GM18909 (cell line): ENCODE data around the gene IGSF6.
"Not testable (repeated sequence)": the region's sequence is repeated elsewhere in the genome, so short reads cannot be mapped to it uniquely, and the experiment has no call there.

ENCODE experiments used
- ATAC-seq: cut with Tn5 transposase; IDR thresholded peaks from one replicate; pipeline ENCODE4 v1.9.1; 2021; ENCODE audit warnings: mild to moderate bottlenecking; ENCODE audit not compliant: unreplicated experiment, poor library complexity

The IGSF6 gene

DNA sequence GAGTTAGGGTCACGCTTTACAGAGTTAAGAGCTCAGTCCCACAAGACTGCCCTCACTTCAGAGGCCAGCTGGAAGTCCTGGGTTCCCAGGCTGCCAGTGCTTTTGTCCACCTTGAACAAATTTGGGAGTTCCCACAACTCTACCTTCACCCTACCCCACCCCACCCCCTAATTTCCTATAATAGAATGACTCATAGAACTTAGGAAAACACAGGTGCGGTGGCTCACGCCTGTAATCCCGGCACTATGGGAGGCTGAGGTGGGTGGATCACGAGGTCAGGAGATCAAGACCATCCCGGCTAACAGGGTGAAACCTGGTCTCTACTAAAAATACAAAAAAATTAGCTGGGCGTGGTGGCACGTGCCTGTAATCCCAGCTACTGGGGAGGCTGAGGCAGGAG, 46.6 kb downstream of the IGSF6 start:
- ATAC-seq = not testable (repeated sequence)

- ATAC-seq = no peak
Observed at GRCh38 chr16:21603928-21604327, 48.5 kb downstream of the IGSF6 start.

DNA sequence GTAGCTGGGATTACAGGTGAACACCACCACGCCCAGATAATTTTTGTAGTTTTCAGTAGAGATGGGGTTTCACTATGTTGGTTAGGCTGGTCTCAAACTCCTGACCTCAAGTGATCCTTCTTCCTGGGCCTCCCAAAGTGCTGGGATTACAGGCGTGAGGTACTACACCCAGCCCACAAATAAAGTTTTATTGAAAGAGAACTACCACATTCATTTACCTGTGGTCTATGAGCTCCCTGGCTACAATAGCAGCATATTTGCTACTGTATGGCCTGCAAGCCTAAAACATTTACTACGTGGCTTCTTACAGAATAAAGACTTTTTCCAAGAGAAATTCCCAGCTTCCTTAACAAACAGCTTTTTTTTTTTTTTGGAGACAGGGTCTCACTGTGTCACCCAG, 49.6 kb downstream of the IGSF6 start:
- ATAC-seq = no peak

GRCh38 chr16:21600031-21600773, 52.2 kb downstream of the IGSF6 start:
- ATAC-seq = peak; percentile 30

- ATAC-seq = peak; percentile 87
Observed at GRCh38 chr16:21599122-21600030, 53.0 kb downstream of the IGSF6 start, which contains the start of gene METTL9. Gene METTL9, plus strand, starts transcription at chr16:21599577. Its CDS starts 157 bp downstream, at chr16:21599734.

DNA sequence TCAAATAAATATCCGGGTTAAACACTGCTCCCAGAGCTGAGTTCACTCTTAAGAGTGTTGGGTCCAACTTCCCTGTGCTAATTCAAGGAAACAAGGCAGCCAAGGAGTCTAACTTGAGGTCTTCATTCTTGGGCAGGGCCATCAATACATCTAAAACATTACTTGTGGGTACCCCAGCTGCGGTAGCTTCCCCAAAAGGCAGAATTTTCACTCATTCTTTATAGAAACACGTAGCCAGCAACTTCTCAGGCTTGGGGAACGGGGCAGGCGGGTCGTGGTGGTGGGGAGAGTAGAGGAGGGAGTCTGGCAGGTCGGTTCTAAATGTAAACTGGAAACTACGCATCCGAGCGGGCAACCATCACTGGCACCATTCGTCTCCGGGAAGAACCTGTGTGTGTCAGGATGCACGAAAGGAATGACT, 53.7 kb downstream of the IGSF6 start:
- no peak for ATAC-seq

DNA sequence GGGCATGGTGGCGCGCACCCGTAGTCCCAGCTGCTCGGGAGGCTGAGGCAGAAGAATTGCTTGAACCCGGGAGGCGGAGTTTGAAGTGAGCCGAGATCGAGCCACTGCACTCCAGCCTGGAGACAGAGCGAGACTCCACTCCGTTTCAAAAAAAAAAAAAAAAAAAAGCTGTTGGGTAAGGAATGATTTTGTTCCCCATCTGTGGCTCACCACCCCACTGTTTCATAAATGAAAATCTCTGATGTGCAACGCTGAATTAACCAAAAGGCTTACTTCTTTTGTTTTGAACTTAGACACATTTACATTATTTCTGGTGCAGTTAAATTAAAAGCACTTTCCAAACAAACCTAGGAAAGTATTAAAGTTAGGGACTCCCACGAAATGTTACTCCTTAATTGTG, 54.2 kb downstream of the IGSF6 start:
- no peak for ATAC-seq

GRCh38 chr16:21597561-21598030, 54.8 kb downstream of the IGSF6 start:
- no peak for ATAC-seq

- ATAC-seq = no peak
Observed at GRCh38 chr16:21593530-21594289, 58.7 kb downstream of the IGSF6 start.

GRCh38 chr16:21592191-21592590, 60.2 kb downstream of the IGSF6 start:
- no peak for ATAC-seq

DNA sequence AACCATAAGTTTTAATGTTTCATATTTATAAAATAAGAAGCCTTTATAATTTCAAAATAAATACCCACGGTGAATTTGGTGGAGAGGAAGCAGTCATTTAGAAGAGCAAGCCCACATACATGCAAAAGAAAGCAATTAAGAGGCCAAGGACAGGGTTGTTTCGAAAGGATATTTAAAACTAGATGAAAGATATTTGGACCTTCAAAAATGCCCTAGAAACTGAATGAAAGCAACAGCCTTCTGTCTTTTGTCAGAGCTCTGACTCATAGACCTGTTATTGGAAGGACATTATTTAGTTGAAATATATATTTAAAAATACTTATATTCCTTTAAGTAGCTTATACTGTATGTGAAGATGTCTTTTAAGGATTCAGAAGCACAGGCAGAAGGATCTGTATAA, 61.6 kb downstream of the IGSF6 start:
- ATAC-seq = no peak

- no peak for ATAC-seq
Observed at GRCh38 chr16:21590287-21590686, 62.1 kb downstream of the IGSF6 start.

- no peak for ATAC-seq
Observed at GRCh38 chr16:21589551-21589950, 62.9 kb downstream of the IGSF6 start.
